ENCODE data around the gene RPL29.

The RPL29 gene

DNA sequence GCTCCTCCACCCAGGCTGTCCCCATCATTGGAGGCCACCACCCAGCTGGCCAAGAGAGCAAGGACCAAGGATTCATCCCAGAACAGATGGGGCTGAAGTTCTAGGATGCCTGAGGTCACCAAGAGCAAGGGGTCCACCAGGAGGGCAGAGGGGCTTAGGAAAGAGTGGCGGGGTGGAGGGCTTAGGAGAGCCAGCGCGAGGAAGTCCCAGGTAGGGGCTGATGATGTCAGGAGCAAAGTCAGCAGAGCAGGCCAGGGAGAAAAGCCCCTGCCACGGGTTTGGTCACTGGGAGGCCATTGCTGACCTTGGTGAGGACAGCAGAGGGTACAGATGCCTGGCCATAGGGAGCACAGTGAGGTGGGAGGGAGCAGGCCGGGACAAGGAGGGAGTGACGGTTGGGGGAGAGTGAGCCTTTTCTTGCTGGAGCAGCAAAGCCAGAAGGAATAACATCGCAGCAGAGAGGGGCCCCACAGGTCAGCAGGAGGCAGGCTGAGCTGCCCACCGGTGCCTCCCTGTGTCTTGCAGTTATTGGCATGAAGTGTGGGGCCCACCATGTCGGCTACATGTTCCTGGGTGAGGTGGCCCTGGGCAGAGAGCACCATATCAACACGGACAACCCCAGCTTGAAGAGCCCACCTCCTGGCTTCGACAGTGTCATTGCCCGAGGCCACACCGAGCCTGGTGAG, 48.3 kb downstream of the RPL29 start:
- no peak for DNase-seq (ENCODE audit: low read depth, low spot score)

DNA sequence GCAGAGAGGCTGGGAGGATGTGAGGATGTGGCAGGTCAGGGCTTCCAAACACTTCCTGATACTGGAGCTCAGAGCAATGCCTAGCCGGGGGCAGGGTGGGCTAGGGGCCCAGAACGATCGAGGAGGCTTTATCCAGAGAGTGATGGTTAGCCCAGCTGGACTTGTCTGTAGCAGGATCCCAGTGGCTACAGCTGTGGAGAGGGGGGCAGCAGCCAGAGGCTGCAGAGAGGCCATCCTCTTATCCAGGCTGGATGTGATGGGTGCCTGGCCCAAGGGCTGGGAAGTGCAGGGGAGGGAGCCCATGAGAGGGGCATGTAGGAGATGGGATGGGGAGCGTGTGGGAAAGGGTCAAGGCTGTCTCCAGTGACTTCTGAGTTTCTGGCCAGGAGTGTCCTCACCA, 48.9 kb downstream of the RPL29 start:
- no peak for DNase-seq (ENCODE audit: low read depth, low spot score)

DNA sequence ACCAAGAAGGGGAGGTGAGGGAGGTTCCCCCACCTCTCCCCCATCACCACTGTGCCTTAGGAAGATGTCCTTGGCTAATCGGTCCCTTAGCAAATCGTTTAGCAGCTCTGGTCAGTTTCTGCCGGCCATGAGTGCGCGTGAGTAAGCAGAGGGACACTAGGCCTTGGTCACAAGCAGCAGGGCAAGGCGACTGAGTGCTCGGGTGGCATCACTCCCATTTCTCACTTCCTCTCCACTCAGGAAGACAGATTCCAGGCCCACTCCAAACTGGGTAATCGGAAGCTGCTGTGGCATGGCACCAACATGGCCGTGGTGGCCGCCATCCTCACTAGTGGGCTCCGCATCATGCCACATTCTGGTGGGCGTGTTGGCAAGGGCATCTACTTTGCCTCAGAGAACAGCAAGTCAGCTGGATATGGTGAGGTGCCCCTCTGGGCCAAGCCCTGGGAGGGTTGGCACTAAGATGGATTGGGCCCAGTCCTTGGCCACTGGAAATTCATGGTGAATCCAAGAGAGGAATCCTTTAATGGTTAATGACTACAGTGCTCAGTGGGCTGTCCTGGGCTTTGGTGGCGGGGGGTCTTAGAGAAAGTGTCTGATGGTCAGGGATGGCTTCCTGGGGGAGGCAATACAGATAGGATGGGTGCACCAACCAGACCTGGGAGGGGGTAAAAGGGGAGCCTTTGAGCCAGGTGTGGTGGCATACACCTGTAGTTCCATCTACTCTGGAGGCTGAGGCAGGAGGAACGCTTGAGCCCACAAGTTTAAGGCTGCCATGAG, 49.6 kb downstream of the RPL29 start:
- no peak for DNase-seq (ENCODE audit: low read depth, low spot score)

DNA sequence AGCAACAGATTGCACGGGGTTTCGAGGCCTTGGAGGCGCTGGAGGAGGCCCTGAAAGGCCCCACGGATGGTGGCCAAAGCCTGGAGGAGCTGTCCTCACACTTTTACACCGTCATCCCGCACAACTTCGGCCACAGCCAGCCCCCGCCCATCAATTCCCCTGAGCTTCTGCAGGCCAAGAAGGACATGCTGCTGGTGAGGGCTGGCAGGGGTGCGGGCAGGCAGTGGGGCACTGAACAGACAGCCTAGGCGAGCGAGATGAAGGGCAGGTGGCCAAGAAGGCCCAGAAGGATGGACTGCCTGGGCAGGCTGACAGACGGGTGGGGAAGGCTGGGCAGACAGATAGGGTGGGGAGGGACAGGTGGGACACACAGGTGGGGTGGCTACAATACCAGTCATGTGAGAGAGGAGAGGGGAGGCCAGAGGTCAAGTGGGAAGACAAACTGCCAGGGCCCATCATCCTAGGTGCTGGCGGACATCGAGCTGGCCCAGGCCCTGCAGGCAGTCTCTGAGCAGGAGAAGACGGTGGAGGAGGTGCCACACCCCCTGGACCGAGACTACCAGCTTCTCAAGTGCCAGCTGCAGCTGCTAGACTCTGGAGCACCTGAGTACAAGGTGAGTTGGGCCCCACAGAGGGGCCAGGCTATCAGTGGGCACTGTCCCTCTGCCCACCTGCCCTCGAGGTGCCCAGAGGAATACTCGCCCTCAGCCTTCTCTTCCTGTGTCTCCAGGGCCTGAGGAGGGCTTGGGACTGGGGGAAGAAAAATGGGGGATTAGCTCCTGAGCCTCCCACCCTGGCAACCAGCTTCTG, 50.5 kb downstream of the RPL29 start:
- DNase-seq (ENCODE audit: low read depth, low spot score) = no peak

DNA sequence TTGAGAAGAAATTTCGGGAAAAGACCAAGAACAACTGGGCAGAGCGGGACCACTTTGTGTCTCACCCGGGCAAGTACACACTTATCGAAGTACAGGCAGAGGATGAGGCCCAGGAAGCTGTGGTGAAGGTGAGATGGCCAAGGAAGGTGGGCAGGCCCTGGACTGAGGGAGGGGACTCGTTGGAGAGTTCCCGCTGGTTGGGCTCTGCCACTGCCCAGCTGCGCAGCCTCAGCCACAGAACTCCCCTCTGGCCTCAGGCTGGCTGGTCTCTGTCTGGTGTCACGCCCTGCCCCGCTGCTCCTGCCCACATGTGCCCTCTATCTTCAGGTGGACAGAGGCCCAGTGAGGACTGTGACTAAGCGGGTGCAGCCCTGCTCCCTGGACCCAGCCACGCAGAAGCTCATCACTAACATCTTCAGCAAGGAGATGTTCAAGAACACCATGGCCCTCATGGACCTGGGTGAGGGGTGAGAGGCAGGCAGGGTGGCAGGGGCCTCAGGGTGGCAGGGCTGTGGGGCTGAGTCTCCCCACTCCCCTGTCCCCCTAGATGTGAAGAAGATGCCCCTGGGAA, 51.2 kb downstream of the RPL29 start:
- DNase-seq (ENCODE audit: low read depth, low spot score) = no peak
